ENCODE data around the gene TNFRSF1B. TPM values are rescaled to one million over a fixed set of nuclear protein-coding genes. Genes with fewer than 3 reads are reported as not detected.

TNFRSF1B gene
- total and polyA plus RNA-seq, 2 experiments from 2014 or later: 0.91 to 4.1 TPM

DNA sequence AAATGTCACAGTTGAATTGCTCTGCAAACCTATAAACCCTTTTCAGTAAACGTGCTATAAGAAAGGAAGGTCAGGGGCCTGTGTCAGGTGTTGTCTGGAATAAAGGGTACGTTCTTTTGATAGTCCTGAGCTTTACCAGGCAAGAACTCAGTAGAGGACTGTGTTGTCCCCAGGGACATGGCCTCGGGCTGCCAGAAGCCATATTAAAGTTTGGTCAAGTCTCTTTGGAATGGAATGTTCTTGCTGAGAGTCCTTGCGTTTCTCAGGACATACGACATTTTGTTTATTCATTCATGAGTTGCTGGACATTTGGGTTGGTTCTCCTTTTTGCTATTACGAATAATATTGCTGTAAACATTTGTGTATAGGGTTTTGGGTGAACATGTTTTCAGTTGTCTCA is 79.8 kb downstream of the TNFRSF1B start:
- DNase-seq (ENCODE audit: low spot score) (no peak), ATAC-seq (no peak)
- peaks cover 29% of the 10 kb centered on the region for H3K4me1 Mint-ChIP-seq
- H3K27ac ChIP-seq (ENCODE audit: low read depth): no peak overlapping the region
- H3K9me2 ChIP-seq (ENCODE audit: insufficient read depth): no peaks in the 10 kb centered on the region
- H3F3A ChIP-seq (replicated peaks; ENCODE audit: low read depth): peaks cover 4% of the 10 kb centered on the region; the same call in 1 of the 2 replicates
- no peak overlapping the region for H3K27ac Mint-ChIP-seq
- H3K9me3 Mint-ChIP-seq: no peaks in the 10 kb centered on the region
- no peak overlapping the region for H2AFZ ChIP-seq
- no peak overlapping the region for H3K4me2 ChIP-seq
- peaks cover 3% of the 10 kb centered on the region for H3K36me3 ChIP-seq (ENCODE audit: insufficient read depth)
- H3K4me1 ChIP-seq (ENCODE audit: insufficient read depth): peaks cover 37% of the 10 kb centered on the region
- H3K79me2 ChIP-seq (replicated peaks; ENCODE audit: insufficient read depth): no peaks in the 10 kb centered on the region
- no peaks in the 10 kb centered on the region for H4K20me1 ChIP-seq (replicated peaks; ENCODE audit: insufficient read depth)
- TF ChIP-seq, protein P1, sequence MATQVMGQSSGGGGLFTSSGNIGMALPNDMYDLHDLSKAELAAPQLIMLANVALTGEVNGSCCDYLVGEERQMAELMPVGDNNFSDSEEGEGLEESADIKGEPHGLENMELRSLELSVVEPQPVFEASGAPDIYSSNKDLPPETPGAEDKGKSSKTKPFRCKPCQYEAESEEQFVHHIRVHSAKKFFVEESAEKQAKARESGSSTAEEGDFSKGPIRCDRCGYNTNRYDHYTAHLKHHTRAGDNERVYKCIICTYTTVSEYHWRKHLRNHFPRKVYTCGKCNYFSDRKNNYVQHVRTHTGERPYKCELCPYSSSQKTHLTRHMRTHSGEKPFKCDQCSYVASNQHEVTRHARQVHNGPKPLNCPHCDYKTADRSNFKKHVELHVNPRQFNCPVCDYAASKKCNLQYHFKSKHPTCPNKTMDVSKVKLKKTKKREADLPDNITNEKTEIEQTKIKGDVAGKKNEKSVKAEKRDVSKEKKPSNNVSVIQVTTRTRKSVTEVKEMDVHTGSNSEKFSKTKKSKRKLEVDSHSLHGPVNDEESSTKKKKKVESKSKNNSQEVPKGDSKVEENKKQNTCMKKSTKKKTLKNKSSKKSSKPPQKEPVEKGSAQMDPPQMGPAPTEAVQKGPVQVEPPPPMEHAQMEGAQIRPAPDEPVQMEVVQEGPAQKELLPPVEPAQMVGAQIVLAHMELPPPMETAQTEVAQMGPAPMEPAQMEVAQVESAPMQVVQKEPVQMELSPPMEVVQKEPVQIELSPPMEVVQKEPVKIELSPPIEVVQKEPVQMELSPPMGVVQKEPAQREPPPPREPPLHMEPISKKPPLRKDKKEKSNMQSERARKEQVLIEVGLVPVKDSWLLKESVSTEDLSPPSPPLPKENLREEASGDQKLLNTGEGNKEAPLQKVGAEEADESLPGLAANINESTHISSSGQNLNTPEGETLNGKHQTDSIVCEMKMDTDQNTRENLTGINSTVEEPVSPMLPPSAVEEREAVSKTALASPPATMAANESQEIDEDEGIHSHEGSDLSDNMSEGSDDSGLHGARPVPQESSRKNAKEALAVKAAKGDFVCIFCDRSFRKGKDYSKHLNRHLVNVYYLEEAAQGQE (IDR thresholded peaks at IDR 0.05; ENCODE audit: unreplicated experiment): no peak
- TF ChIP-seq STAT1 (IDR thresholded peaks at IDR 0.05; ENCODE audit: unreplicated experiment) (no peak), JUNB (IDR thresholded peaks at IDR 0.05; ENCODE audit: unreplicated experiment) (no peak), POLR2AphosphoS5 (IDR thresholded peaks at IDR 0.05; ENCODE audit: low read depth) (no peak), EZH2 (IDR thresholded peaks at IDR 0.05; ENCODE audit: low read depth, unreplicated experiment) (no peak), NANOG (IDR thresholded peaks at IDR 0.05; ENCODE audit: borderline replicate concordance) (no peak), ZNF331 (CRISPR knock-in tag; IDR thresholded peaks at IDR 0.05; ENCODE audit: low read depth) (no peak), EZH2phosphoT487 (IDR thresholded peaks at IDR 0.05; ENCODE audit: unreplicated experiment) (no peak), ZNF114 (CRISPR knock-in tag; IDR thresholded peaks at IDR 0.05) (no peak), CREB1 (CRISPR knock-in tag; IDR thresholded peaks at IDR 0.05; ENCODE audit: low read depth) (no peak)
- TF ChIP-seq, protein P2, sequence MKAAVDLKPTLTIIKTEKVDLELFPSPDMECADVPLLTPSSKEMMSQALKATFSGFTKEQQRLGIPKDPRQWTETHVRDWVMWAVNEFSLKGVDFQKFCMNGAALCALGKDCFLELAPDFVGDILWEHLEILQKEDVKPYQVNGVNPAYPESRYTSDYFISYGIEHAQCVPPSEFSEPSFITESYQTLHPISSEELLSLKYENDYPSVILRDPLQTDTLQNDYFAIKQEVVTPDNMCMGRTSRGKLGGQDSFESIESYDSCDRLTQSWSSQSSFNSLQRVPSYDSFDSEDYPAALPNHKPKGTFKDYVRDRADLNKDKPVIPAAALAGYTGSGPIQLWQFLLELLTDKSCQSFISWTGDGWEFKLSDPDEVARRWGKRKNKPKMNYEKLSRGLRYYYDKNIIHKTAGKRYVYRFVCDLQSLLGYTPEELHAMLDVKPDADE (IDR thresholded peaks at IDR 0.05): no peak
- TF ChIP-seq, protein P3, sequence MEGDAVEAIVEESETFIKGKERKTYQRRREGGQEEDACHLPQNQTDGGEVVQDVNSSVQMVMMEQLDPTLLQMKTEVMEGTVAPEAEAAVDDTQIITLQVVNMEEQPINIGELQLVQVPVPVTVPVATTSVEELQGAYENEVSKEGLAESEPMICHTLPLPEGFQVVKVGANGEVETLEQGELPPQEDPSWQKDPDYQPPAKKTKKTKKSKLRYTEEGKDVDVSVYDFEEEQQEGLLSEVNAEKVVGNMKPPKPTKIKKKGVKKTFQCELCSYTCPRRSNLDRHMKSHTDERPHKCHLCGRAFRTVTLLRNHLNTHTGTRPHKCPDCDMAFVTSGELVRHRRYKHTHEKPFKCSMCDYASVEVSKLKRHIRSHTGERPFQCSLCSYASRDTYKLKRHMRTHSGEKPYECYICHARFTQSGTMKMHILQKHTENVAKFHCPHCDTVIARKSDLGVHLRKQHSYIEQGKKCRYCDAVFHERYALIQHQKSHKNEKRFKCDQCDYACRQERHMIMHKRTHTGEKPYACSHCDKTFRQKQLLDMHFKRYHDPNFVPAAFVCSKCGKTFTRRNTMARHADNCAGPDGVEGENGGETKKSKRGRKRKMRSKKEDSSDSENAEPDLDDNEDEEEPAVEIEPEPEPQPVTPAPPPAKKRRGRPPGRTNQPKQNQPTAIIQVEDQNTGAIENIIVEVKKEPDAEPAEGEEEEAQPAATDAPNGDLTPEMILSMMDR (conservative IDR thresholded peaks at IDR 0.05; ENCODE audit: low read depth in 2 of 2): no peak
- TF ChIP-seq, protein P4, sequence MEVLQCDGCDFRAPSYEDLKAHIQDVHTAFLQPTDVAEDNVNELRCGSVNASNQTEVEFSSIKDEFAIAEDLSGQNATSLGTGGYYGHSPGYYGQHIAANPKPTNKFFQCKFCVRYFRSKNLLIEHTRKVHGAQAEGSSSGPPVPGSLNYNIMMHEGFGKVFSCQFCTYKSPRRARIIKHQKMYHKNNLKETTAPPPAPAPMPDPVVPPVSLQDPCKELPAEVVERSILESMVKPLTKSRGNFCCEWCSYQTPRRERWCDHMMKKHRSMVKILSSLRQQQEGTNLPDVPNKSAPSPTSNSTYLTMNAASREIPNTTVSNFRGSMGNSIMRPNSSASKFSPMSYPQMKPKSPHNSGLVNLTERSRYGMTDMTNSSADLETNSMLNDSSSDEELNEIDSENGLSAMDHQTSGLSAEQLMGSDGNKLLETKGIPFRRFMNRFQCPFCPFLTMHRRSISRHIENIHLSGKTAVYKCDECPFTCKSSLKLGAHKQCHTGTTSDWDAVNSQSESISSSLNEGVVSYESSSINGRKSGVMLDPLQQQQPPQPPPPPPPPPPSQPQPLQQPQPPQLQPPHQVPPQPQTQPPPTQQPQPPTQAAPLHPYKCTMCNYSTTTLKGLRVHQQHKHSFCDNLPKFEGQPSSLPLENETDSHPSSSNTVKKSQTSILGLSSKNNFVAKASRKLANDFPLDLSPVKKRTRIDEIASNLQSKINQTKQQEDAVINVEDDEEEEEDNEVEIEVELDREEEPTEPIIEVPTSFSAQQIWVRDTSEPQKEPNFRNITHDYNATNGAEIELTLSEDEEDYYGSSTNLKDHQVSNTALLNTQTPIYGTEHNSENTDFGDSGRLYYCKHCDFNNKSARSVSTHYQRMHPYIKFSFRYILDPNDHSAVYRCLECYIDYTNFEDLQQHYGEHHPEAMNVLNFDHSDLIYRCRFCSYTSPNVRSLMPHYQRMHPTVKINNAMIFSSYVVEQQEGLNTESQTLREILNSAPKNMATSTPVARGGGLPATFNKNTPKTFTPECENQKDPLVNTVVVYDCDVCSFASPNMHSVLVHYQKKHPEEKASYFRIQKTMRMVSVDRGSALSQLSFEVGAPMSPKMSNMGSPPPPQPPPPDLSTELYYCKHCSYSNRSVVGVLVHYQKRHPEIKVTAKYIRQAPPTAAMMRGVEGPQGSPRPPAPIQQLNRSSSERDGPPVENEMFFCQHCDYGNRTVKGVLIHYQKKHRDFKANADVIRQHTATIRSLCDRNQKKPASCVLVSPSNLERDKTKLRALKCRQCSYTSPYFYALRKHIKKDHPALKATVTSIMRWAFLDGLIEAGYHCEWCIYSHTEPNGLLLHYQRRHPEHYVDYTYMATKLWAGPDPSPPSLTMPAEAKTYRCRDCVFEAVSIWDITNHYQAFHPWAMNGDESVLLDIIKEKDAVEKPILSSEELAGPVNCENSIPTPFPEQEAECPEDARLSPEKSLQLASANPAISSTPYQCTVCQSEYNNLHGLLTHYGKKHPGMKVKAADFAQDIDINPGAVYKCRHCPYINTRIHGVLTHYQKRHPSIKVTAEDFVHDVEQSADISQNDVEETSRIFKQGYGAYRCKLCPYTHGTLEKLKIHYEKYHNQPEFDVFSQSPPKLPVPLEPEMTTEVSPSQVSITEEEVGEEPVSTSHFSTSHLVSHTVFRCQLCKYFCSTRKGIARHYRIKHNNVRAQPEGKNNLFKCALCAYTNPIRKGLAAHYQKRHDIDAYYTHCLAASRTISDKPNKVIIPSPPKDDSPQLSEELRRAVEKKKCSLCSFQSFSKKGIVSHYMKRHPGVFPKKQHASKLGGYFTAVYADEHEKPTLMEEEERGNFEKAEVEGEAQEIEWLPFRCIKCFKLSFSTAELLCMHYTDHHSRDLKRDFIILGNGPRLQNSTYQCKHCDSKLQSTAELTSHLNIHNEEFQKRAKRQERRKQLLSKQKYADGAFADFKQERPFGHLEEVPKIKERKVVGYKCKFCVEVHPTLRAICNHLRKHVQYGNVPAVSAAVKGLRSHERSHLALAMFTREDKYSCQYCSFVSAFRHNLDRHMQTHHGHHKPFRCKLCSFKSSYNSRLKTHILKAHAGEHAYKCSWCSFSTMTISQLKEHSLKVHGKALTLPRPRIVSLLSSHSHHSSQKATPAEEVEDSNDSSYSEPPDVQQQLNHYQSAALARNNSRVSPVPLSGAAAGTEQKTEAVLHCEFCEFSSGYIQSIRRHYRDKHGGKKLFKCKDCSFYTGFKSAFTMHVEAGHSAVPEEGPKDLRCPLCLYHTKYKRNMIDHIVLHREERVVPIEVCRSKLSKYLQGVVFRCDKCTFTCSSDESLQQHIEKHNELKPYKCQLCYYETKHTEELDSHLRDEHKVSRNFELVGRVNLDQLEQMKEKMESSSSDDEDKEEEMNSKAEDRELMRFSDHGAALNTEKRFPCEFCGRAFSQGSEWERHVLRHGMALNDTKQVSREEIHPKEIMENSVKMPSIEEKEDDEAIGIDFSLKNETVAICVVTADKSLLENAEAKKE (CRISPR knock-in tag; IDR thresholded peaks at IDR 0.05): no peak
- no peak overlapping the region for H3K4me3 ChIP-seq
- H3K4me3 Mint-ChIP-seq: no peak overlapping the region
- H3K27me3 Mint-ChIP-seq (ENCODE audit: insufficient read depth, low read depth, poor library complexity): peaks cover 8% of the 10 kb centered on the region
- H3K27me3 ChIP-seq (ENCODE audit: insufficient read depth): no peaks in the 10 kb centered on the region
- peaks cover 38% of the 10 kb centered on the region for H3K36me3 Mint-ChIP-seq (ENCODE audit: low read depth)

Data from GM23338 (cell line).